ENCODE results near the gene NIM1K.

The NIM1K gene

GRCh38 chr5:43270645-43271044 is 78.6 kb downstream of the NIM1K start:
- no peaks in the 10 kb centered on the region for H3K27me3 ChIP-seq
- intact Hi-C loops (cut with DNase I; ENCODE audit: low total_unique reads), result no loop called here
- H3K4me1 ChIP-seq, result peaks cover 0 to 4% (median 0%) of the 10 kb centered on the region in 4 donors

DNA sequence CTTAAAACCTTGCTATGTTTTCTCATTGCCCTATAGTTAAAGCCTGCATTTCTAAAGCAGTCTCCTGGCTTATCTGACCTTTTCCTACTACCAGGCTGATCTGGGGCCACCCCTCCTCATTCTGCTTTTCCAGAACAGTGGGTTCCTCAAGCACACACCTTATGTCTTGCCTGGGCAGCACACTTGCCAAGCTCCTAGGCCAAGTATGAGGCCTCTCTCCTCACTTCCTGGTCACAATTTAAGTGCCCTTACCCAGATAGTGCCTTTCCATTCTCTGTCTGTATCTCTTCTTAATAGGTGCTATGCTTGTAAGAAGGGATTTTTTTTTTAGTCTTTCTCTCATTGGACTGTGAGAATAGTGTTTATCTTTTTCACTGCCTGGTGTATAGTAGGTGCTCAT is 81.5 kb downstream of the NIM1K start:
- no peak for DNase-seq
- Histone ChIP-seq H3K4me1 (peaks cover 0 to 4% (median 0%) of the 10 kb centered on the region in 4 donors), H3K36me3 (no peaks in the 10 kb centered on the region), H3K27ac (no peak overlapping the region), H3K9me3 (peaks cover 0 to 3% (median 0%) of the 10 kb centered on the region in 3 donors), H3K4me3 (no peak overlapping the region), H3K27me3 (no peaks in the 10 kb centered on the region)
- intact Hi-C loops (cut with DNase I; ENCODE audit: low total_unique reads), result no loop called here
- TF ChIP-seq, protein P1, sequence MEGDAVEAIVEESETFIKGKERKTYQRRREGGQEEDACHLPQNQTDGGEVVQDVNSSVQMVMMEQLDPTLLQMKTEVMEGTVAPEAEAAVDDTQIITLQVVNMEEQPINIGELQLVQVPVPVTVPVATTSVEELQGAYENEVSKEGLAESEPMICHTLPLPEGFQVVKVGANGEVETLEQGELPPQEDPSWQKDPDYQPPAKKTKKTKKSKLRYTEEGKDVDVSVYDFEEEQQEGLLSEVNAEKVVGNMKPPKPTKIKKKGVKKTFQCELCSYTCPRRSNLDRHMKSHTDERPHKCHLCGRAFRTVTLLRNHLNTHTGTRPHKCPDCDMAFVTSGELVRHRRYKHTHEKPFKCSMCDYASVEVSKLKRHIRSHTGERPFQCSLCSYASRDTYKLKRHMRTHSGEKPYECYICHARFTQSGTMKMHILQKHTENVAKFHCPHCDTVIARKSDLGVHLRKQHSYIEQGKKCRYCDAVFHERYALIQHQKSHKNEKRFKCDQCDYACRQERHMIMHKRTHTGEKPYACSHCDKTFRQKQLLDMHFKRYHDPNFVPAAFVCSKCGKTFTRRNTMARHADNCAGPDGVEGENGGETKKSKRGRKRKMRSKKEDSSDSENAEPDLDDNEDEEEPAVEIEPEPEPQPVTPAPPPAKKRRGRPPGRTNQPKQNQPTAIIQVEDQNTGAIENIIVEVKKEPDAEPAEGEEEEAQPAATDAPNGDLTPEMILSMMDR (IDR thresholded peaks at IDR 0.05), result no peak

More at GRCh38 chr5:43270645-43271044, 78.6 kb downstream of the NIM1K start:
- Histone ChIP-seq H3K9me3 (peaks cover 0 to 3% (median 0%) of the 10 kb centered on the region in 3 donors), H3K4me3 (no peak overlapping the region), H3K36me3 (no peaks in the 10 kb centered on the region), H3K27ac (no peak overlapping the region)
- DNase-seq, result no peak
- TF ChIP-seq, protein P1 (IDR thresholded peaks at IDR 0.05), result no peak

- H3K27ac ChIP-seq, result no peak overlapping the region
- H3K4me1 ChIP-seq, result peaks cover 0 to 4% (median 0%) of the 10 kb centered on the region in 4 donors
- no peaks in the 10 kb centered on the region for H3K27me3 ChIP-seq
- no peak overlapping the region for H3K4me3 ChIP-seq
- peaks cover 0 to 3% (median 0%) of the 10 kb centered on the region in 3 donors for H3K9me3 ChIP-seq
- TF ChIP-seq, protein P1 (IDR thresholded peaks at IDR 0.05), result no peak
- H3K36me3 ChIP-seq, result no peaks in the 10 kb centered on the region
- intact Hi-C loops (cut with DNase I; ENCODE audit: low total_unique reads), result no loop called here
- DNase-seq, result no peak
Measured at GRCh38 chr5:43274435-43275114, 82.5 kb downstream of the NIM1K start.

- intact Hi-C loops (cut with DNase I; ENCODE audit: low total_unique reads), result no loop called here
- Histone ChIP-seq H3K27ac (no peak overlapping the region), H3K4me3 (no peak overlapping the region), H3K9me3 (no peaks in the 10 kb centered on the region), H3K27me3 (no peaks in the 10 kb centered on the region), H3K36me3 (no peaks in the 10 kb centered on the region), H3K4me1 (peaks cover 0 to 4% (median 0%) of the 10 kb centered on the region in 4 donors)
- TF ChIP-seq, protein P1 (IDR thresholded peaks at IDR 0.05), result no peak
- no peak for DNase-seq
Measured at GRCh38 chr5:43275391-43275790, 83.4 kb downstream of the NIM1K start.

DNA sequence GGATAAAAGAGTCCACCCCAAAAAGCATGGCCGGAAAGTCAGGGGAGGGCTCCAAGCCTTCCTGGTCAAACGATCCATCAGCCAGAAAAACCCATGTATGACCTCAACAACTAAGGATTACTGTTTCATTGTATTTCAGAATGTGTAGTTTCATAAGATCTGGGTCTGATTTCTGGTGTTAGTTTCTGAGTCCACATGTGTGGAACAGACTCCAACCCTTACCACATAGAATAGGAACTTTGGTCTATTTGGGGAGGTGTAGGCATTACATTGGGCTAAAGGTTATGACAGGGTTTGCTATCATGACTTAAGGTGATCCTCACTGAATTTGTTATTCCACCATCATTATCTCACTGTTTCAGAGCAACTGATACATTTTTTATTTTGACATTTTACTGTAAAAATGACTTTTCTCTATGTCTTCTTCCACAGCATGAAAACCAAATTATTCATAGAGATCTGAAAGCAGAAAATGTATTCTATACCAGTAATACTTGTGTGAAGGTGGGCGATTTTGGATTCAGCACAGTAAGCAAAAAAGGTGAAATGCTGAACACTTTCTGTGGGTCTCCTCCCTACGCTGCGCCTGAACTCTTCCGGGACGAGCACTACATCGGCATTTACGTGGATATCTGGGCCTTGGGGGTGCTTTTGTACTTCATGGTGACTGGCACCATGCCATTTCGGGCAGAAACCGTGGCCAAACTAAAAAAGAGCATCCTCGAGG is 87.7 kb downstream of the NIM1K start:
- no peak for DNase-seq
- H3K9me3 ChIP-seq, result no peaks in the 10 kb centered on the region
- no peaks in the 10 kb centered on the region for H3K27me3 ChIP-seq
- H3K4me3 ChIP-seq, result no peak overlapping the region
- TF ChIP-seq, protein P1 (IDR thresholded peaks at IDR 0.05), result no peak
- intact Hi-C loops (cut with DNase I; ENCODE audit: low total_unique reads), result no loop called here
- H3K27ac ChIP-seq, result no peak overlapping the region
- no peaks in the 10 kb centered on the region for H3K4me1 ChIP-seq
- no peaks in the 10 kb centered on the region for H3K36me3 ChIP-seq
